Stimulated activated CD8-positive, alpha-beta memory T cell treated with anti-CD3 and anti-CD28 coated beads, Interleukin-2, amount 100 ng/mL, for 48 hours (primary cell): ENCODE measurements around the gene NKAIN4.

Experiments
- DNase-seq, 2 donors: peaks; one replicate each; pipeline ENCODE4 v3.0.0-alpha.2; 2020; ENCODE audit warnings: low read depth in 2 of 2

Gene NKAIN4

DNA sequence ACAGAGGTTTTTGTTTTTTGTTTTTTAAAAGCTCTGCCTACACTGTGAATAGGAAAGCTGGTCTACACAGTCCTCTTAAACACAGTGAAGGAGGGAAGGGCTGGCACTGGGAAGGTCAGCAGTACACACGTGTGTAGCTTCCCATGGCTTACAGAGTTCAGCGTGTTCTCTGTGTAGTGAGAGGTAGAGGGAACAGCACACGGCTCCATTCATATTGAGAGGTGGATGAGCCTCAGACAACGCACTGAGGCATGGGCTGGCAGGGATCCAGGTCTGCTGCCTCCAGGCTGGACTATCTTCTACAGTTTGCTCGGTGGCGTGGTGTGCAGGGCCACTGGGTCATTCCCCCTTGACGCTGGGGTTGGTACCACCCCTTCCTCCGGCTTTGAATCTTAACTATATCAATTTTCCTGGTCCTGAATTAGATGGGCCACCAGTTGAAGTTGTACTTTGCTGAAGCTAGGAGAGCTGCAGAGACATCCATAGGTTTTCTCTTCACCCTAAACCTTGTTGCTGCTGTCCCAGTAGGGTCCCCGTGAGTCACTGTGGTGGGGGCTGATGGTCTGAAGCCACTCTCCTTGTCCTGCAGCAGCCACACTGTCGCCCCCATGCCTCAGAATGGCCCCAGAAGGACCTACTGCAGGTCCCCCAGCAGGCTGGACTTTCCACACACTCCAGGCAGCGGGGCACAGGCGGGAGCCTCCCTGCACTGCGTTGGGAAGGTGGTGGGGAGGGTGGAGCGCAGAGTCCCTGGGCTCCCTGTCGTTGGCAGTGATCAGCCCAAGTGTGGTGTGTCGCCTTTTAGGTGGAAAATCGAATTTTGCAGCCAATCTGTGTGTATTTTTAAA, 20.3 kb upstream of the NKAIN4 start:
- DNase-seq = no peak

DNA sequence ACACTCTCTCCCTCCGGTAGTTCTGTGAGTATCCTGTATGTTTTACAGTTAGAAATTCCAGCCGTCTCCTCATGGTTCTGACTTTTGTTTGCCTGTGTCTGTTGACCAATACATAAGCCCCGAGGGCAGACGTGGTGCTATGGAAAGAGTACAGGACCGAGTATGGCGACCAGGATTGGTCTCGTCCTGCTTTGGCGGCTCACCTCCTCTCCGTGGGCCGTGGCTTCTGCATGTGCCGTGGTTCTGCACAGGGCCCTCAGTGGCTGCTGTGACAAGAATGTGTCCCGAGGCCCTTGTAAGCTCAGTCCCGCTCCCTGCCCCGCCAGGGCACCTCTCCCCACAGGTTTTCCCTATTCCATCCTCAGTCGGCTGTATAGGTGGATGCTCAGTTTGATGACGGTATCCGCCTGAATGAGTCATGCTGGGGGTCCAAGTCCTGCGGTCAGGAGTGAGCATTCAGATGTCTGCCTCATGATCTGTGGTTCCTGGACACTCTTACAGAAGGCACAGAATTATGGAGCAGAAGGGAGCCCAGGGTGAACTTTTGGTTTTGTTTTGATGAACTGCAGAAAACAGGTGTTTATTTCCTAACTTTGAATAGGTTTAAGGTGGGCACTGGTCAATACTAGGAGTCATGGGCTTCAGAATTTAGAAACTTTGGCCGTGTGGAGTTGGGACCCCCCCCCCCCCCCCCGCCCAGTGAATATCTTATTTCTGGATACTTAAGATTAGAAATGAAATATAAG, 19.5 kb upstream of the NKAIN4 start:
- DNase-seq = no peak

- DNase-seq = no peak
These were observed 18.9 kb upstream of the NKAIN4 start for GRCh38 chr20:63273059-63273579.

DNA sequence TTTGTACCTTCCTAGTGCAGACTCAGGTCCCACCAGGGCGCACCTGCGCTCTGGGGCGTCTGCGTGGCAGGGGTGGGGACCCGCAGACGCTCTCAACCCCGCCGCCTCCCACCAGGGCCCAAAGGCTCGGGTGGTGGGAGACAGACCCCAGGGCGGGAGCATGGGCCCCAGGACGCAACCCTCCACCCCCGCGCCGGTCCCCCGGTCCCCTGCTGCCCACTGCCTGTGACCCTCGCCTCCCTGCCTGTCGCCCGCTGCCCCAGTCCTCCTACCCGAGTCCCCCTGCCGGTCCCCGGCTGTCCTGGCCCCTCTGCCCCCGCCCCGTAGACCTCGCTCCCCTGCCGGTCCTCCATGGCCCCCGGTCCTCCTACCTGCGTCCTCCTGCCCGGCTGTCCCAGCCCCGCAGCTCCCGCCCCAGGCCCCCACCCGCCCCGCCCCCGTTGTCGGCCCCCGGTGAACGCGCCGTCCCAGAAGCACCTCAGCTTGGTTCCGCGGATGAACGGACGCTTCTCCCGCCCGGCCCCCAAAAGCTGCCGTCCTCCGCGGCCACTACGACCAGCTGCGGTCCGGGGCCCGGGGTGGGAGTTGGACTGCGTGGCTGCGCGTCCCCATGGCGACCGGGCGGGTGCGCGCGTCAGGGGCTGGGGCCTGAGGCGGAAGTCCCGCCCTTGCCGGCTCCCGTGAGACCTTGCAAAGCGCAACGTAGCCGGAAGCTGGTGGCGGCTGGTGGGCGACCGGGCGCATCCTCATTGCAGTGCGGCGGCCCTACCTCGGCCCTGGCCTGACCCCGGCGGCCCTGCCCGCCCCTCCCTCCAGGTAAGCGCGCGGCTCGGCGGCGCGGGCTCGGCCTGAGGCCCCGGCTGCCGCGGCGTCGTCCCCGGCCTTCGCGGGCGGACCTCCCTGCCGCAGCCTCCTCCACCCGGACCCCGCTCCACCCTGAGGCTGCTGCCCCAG, 18.1 kb upstream of the NKAIN4 start, which contains the start of gene ARFGAP1:
ARFGAP1 (plus strand) TSS at position 709 of the 954 bp plus-strand sequence. CDS start 2,768 bp downstream, outside the sequence.
- DNase-seq = peak; percentile 86 to 87

DNA sequence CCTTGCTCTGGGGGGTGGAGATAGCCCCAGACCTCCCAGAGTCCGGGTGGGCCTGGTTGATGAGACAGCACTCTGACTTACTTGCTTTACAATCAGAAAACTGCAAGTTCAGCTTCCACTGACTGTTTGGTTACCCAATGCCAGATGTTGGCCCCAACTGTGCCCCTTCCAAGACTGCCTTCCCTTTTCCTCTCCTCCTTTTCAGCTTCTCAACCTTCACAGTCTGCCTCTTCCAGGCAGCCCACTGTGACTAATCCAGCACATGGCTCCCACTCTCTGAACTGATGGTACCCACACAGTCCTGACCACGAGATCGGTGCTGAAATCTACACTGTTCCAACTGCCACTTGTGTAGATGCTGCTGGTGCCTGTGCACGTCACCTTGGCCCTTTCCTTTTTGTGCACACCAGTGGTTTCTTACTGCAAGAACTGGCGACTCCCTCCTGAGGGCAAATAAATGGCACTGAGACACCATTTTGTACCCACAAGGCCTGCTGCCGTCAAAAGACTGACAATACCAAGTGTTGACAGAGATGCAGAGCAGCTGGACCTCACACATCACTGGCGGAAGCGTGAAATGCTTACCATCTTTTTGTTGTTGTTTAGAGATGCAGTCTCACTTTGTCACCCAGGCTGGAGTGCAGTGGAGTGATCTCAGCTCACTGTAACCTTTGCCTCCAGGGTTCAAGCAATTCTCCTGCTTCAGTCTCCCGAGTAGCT, 16.5 kb upstream of the NKAIN4 start:
- DNase-seq = no peak

- DNase-seq = no peak
These were observed 15.5 kb upstream of the NKAIN4 start for GRCh38 chr20:63269724-63270123.

DNA sequence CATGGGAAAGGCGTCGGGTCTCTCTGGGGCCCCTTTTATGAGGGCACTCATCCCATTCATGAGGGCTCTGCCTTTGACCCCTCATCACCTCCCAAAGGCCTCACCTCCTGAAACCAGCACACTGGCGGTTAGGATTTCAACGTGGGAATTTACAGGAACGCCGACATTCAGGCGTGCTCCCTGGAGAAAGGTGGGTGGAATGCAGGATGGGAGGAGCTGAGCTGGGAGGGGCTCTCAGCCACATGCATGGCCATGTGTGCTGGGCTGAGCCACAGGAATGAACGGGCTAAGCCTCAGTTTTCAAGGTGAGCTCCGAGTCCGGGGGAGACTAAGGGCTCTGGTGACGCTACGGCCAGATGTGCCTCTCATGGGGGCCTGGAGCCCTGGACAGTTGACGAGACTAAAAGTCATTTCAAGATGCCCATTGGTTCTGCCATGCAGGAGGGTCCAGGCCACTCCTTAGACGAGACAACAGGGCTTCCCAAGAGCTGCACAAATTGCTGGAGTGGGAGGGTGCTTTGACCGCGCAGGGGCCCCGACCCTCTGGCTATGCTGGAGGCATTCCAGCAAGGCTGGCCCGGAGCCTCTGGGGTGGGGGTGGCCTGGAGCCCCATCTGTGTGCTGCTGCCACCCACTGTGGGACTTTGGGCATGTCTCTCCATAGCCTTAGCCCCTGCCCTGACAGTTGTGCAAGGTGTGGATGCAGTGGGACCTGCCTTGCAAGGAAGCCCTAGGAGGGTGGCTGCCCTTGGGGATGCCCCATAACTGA, 14.6 kb upstream of the NKAIN4 start:
- no peak for DNase-seq

GRCh38 chr20:63268256-63268655, 14.0 kb upstream of the NKAIN4 start:
- no peak for DNase-seq

GRCh38 chr20:63267691-63268090, 13.4 kb upstream of the NKAIN4 start:
- no peak for DNase-seq

DNA sequence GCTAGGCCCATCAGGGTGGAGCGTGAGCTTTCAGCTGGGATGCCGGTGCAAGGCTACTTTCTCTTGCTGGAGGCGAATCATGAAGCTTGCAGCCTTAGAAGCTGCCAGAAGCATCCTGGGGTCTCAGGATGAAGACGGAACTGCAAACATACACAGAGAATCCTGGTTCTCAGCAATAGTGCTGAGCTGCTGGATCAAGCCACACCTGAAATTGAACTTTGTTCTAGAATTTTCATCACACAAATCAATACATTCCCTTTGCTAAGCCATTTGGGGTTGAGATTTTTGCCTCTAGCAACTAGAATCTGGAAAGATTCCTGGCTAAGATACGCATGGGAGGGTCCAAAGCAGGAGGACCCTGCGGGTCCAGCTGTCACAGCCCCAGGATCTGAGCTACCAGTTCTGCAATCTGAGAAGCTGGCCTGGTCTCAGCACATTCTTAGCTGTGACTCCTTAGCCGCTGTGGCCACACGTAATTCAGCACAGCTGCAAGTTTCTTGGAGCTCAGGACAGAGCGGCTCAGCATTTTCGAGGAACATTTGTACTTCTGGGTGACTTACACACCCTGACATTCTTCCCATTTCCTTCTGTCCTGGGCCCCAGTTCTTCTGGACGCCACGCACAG, 11.7 kb upstream of the NKAIN4 start:
- DNase-seq = no peak

- DNase-seq = no peak
These were observed 10.3 kb upstream of the NKAIN4 start for GRCh38 chr20:63264519-63264918.

DNA sequence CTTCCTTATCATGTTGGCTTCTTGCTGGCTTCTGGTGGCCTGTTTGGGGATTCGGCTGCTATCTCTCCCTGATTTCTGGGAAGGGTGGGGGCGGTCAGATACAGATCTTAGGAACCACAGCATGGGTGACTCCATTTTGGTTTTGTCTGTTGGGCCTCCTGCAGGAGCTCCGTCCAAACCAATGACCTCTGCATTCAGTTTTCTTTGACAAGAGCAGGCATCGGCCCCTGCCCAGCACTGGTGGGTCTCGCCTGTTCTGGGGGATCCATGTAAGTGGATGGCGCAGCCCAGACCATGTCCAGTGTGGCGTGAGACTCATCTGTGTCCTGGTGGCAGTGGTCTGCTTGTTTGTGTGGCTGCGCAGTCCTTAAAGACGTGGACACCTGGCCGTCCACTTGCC, 9.7 kb upstream of the NKAIN4 start:
- no peak for DNase-seq

DNA sequence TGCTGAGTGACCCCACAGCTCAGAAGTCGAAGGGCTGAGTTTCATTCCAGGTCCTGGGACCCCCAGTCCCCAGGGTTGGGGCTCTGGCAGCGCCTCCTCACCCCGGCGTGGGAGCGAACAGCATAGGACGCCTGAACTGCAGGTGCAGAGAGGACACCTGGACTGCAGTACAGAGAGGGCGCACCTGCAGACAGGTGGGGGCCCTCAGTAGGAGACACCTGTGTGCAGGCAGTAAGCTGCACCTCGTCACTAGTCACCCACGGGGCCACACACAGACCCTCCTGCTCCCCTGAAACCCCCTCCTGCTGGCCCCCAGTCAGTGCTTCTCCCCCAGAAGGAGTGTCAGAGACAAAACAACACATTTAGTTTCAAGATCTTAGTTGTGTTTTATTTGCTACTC, 8.6 kb upstream of the NKAIN4 start:
- no peak for DNase-seq

DNA sequence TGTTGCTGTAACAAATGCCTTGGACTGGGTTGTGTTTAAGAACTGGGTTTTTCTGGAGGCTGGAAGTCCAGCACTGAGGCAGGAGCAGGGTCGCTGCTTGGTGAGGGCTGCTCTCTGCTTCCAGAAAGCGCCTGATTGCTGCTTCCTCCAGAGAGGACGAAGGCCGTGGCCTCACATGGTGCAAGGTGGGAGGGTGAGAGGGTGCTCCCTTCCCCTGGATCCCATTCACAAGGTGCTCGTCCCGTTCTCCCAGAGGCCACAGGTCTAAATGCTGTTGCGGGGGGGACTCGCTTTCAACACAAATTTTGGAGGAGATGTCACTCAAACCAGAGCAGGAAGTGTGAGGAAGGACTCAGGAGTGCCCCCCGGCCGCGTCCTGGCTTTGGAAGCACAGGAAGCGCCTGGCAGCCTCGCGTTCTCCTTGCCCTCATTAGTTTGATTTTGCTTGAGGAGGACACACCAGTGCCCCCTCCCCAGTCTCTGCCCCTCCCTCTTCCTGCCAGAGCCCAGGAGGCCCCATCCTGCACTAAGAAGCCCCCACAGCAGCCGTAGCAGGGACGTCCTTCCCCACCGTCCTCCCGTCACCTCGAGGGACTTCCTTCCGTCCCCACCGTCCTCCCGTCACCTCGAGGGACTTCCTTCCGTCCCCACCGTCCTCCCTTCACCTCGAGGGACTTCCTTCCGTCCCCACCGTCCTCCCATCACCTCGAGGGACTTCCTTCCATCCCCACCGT, 7.7 kb upstream of the NKAIN4 start:
- DNase-seq = no peak

GRCh38 chr20:63261060-63261794, 7.0 kb upstream of the NKAIN4 start:
- DNase-seq = no peak

- no peak for DNase-seq
These were observed 6.3 kb upstream of the NKAIN4 start for GRCh38 chr20:63260521-63260920.

DNA sequence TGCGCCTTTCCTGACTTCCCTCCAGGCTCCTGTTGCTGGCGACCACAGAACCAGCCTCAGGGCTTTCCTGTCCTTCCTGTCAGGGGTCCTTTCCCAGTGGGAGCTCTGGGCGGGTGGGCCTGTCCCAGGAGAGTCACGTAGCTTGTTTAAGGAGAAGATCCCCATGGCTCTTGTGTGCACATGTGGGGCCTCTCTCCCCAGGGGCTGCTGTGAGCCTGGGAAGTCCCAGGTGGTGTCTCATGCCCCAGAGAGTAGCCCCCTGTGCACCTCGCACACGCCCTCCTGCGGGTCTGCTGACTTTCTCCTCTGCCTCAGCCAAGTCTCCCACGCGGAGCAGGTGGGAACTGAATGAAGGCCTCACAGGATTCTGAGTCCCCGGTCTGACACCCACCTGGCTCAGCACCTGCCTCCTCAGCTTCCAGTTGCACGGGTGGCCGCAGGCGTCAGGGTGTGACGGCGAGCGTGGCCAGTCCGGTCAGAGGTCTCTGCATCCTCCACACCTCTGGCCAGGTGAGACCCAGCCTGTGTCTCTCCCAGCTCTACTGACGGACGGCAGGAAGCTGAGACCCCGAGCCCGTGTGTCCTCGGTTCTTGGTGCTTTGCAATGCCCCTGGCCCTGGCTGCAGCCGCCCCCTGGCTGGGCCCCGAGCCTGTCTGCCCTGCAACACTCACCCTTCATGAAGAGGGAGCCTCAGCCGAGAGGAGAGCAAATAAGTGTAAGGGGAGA, 5.6 kb upstream of the NKAIN4 start:
- DNase-seq = no peak

- no peak for DNase-seq
These were observed 4.5 kb upstream of the NKAIN4 start for GRCh38 chr20:63258781-63259180.
